Panc1 (cell line): ENCODE data around the gene RASAL1. TPM values are rescaled to one million over a fixed set of nuclear protein-coding genes. Genes with fewer than 3 reads are reported as not detected.

ENCODE experiments used
- ATAC-seq: fragments of 200-7000 bp; cut with Tn5 transposase; 2 replicates; pipeline ENCODE4 v1.9.1; 2020; ENCODE audit warnings: mild to moderate bottlenecking, moderate library complexity
- BruUV-seq: library from RNA; stranded (reverse); fragments of 400-500 nt; replicated peaks from 2 replicates; lab custom pipeline; 2021; lab: Mats Ljungman, UMichigan
- CTCF ChIA-PET: fragments of 300-600 bp; sonication (Branson Sonifier 250); formaldehyde crosslinking; loops from one replicate; lab custom pipeline; 2022; ENCODE audit warnings: antibody characterized with exemption; lab: Charles Lee
- POLR2A ChIA-PET: fragments of 300-600 bp; sonication (Branson Sonifier 250); formaldehyde crosslinking; loops from one replicate; lab custom pipeline; 2022; ENCODE audit warnings: antibody characterized with exemption; lab: Charles Lee
- DNase-seq: peaks from one replicate; pipeline ENCODE4 v3.0.0-alpha.2; 2010; ENCODE audit warnings: low read depth, low spot score
- H3K27ac ChIP-seq: 2 replicates; pipeline ENCODE4 v1.5.1; 2011; ENCODE audit warnings: mild to moderate bottlenecking, low read length, inconsistent platforms
- H3K27me3 ChIP-seq: fragments of 200-500 bp; sonication (Bioruptor generic); 2 replicates; pipeline ENCODE4 v1.6.0; 2014; ENCODE audit warnings: low read length, inconsistent platforms; ENCODE audit not compliant: control insufficient read depth, insufficient read depth
- H3K36me3 ChIP-seq: fragments of 200-500 bp; sonication (Bioruptor generic); 2 replicates; pipeline ENCODE4 v1.5.1; 2014; ENCODE audit warnings: inconsistent platforms, mild to moderate bottlenecking, low read length, moderate library complexity; ENCODE audit not compliant: control insufficient read depth, insufficient read depth
- H3K4me1 ChIP-seq: 2 replicates; pipeline ENCODE4 v1.5.1; 2011; ENCODE audit warnings: inconsistent platforms, mild to moderate bottlenecking, low read length, moderate library complexity; ENCODE audit not compliant: control insufficient read depth, insufficient read depth
- H3K4me3 ChIP-seq, 2 experiments: 2 replicates each; pipeline ENCODE4 v1.5.1; 2011 to 2012; ENCODE audit warnings: low read depth in 2 of 2, low read length in 2 of 2, mild to moderate bottlenecking in 2 of 2, inconsistent platforms in 1 of 2, moderate library complexity in 1 of 2
- H3K9me3 ChIP-seq: fragments of 200-500 bp; sonication (Bioruptor generic); 2 replicates; pipeline ENCODE4 v1.5.1; 2014; ENCODE audit warnings: low read depth, mild to moderate bottlenecking, inconsistent platforms, low read length, moderate library complexity; ENCODE audit not compliant: control insufficient read depth, insufficient read depth
- CTCF ChIP-seq: fragments of 450-650 bp; IDR thresholded peaks from 2 replicates; pipeline ENCODE4 v1.5.1; 2017; ENCODE audit warnings: mild to moderate bottlenecking
- POLR2AphosphoS5 ChIP-seq: IDR thresholded peaks from 2 replicates; pipeline ENCODE4 v1.6.1; 2012; ENCODE audit warnings: mild to moderate bottlenecking, low read depth, low read length, moderate library complexity
- SIN3A ChIP-seq: IDR thresholded peaks from 2 replicates; pipeline ENCODE4 v1.6.1; 2012; ENCODE audit warnings: low read depth, mild to moderate bottlenecking, low read length, moderate library complexity, borderline replicate concordance; ENCODE audit not compliant: insufficient read depth
- TCF7L2 ChIP-seq: IDR thresholded peaks from 2 replicates; pipeline ENCODE4 v1.6.1; 2011; ENCODE audit warnings: mild to moderate bottlenecking, low read depth, low read length, inconsistent platforms
- in situ Hi-C: cut with HindIII; loops from 2 replicates; pipeline ENCODE4 v1.10.0; 2016; ENCODE audit warnings: low sequenced_read_pairs, low pct_unique_long_range_greater_than_20kb
- intact Hi-C: fragments of 100-400 bp; cut with micrococcal nuclease; formaldehyde crosslinking; loops from one replicate; pipeline ENCODE4 v1.10.0; 2022; ENCODE audit not compliant: unreplicated experiment
- total RNA-seq: library from RNA; stranded (reverse); gene quantifications from one replicate; pipeline ENCODE4 v1.2.1, GENCODE V29; 2021; ENCODE audit not compliant: unreplicated experiment
- TF ChIP-seq, protein P1 (sequence below), 2 experiments: IDR thresholded peaks; 2 replicates each; pipeline ENCODE4 v1.6.1; 2011 to 2012; ENCODE audit warnings: low read depth in 2 of 2, control low read depth in 1 of 2, low read length in 1 of 2, mild to moderate bottlenecking in 1 of 2, moderate library complexity in 1 of 2; ENCODE audit not compliant: insufficient read depth in 1 of 2

Gene RASAL1
- total RNA-seq, 1 experiment from 2014 or later = 0.28 TPM

DNA sequence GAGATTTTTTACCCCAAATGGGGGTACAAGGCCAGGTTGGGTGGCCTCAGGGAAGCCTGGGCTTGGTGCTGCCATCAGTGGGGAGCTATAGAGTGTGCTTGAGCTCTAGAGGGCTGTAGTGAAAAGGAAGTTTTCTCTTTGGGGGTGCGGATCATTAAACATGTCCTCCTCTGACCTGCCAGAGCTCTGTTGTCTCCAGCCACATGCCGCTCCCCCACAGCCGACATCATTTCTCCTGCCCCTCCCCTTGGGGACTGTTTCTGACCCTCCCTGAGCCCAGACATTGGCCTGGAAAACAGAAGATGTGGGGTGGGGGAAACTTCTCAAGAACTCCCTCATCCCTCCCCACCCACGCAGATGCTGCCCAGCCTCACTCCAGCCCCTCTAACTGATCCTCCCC lies 53.7 kb downstream of the RASAL1 start:
- in situ Hi-C loops = no loop called here
- DNase-seq = no peak

DNA sequence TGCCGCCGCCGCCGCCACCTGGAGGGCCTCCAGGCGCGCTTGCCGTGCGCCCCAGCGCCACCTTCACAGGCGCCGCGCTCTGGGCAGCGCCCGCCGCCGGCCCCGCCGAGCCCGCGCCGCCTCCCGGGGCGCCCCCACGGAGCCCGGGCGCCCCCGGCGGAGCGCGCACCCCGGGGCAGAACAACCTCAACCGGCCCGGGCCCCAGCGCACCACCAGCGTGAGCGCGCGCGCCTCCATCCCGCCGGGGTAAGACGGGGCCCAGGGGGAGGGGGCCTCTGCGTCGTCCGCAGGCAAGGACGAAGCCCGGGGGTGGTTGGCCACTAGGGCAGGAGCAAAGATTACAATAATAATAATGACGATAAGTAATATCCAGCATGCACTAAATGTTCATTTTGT lies 57.7 kb downstream of the RASAL1 start:
- Histone ChIP-seq H3K27me3 (no peaks in the 10 kb centered on the region), H3K4me1 (no peaks in the 10 kb centered on the region), H3K36me3 (no peaks in the 10 kb centered on the region), H3K4me3 (no peak overlapping the region), H3K9me3 (no peaks in the 10 kb centered on the region), H3K27ac (no peak overlapping the region)
- intact Hi-C loops (no loop called here), in situ Hi-C loops (no loop called here)
- POLR2A ChIA-PET = no interaction called here
- no peak for DNase-seq
- CTCF ChIA-PET = no interaction called here
- no TSS peak for BruUV-seq
- no peak for ATAC-seq
- TF ChIP-seq TCF7L2 (no peak), POLR2AphosphoS5 (no peak), CTCF (no peak), SIN3A (no peak)
- TF ChIP-seq, protein P1, sequence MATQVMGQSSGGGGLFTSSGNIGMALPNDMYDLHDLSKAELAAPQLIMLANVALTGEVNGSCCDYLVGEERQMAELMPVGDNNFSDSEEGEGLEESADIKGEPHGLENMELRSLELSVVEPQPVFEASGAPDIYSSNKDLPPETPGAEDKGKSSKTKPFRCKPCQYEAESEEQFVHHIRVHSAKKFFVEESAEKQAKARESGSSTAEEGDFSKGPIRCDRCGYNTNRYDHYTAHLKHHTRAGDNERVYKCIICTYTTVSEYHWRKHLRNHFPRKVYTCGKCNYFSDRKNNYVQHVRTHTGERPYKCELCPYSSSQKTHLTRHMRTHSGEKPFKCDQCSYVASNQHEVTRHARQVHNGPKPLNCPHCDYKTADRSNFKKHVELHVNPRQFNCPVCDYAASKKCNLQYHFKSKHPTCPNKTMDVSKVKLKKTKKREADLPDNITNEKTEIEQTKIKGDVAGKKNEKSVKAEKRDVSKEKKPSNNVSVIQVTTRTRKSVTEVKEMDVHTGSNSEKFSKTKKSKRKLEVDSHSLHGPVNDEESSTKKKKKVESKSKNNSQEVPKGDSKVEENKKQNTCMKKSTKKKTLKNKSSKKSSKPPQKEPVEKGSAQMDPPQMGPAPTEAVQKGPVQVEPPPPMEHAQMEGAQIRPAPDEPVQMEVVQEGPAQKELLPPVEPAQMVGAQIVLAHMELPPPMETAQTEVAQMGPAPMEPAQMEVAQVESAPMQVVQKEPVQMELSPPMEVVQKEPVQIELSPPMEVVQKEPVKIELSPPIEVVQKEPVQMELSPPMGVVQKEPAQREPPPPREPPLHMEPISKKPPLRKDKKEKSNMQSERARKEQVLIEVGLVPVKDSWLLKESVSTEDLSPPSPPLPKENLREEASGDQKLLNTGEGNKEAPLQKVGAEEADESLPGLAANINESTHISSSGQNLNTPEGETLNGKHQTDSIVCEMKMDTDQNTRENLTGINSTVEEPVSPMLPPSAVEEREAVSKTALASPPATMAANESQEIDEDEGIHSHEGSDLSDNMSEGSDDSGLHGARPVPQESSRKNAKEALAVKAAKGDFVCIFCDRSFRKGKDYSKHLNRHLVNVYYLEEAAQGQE (IDR thresholded peaks at IDR 0.05; ENCODE audit: insufficient read depth in 1 of 2, low read depth in 2 of 2, low read length in 1 of 2) = no peak

More for the DNA sequence above, 53.7 kb downstream of the RASAL1 start:
- CTCF ChIA-PET = no interaction called here
- no peaks in the 10 kb centered on the region for H3K9me3 ChIP-seq
- H3K27me3 ChIP-seq = no peaks in the 10 kb centered on the region
- POLR2A ChIA-PET = no interaction called here
- H3K4me3 ChIP-seq = no peak overlapping the region
- H3K4me1 ChIP-seq = no peaks in the 10 kb centered on the region
- BruUV-seq = no TSS peak
- TF ChIP-seq POLR2AphosphoS5 (no peak), TCF7L2 (no peak), SIN3A (no peak), CTCF (no peak)
- TF ChIP-seq, protein P1 (IDR thresholded peaks at IDR 0.05; ENCODE audit: insufficient read depth in 1 of 2, low read depth in 2 of 2, low read length in 1 of 2) = no peak
- no peak overlapping the region for H3K27ac ChIP-seq
- intact Hi-C loops = no loop called here
- no peaks in the 10 kb centered on the region for H3K36me3 ChIP-seq
- ATAC-seq = no peak
